NCI-H2081 (cell line): ENCODE data around the gene LRP1.

ENCODE experiments used
- DNase-seq, 2 experiments: peaks; one replicate each; lab custom pipeline; 2025; lab: John Stamatoyannopoulos, UW

The LRP1 gene

DNA sequence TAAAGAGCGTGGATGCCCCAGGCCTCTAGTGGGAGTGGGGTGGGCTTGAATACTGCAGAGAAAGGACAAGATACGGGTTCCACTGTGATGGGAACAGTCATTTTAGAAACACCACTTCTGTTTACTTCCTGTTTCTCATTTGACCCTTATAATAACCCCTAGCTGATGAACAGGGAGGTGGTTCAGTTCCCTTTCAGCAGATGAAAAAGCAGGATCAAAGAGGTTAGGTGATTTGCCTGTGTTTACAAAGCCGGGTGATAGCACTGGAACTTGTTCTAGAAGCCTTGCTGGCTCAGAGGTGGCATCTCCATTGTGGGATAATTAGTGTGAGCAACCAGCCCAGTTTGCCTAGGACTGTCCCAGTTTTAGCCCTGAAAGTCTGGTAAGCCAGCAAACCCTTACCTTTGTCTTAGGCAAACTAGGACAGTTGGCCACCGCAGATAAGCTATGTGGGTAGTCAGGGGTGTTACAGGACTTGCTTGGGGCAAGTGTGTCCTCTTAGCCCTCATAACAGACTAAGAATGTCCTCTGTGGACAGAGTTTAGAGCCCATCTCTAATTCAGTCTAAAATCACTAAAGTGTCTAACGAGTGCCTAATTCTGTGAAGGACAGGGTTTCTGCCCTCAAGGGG lies 26.6 kb downstream of the LRP1 start:
- no peak for DNase-seq

DNA sequence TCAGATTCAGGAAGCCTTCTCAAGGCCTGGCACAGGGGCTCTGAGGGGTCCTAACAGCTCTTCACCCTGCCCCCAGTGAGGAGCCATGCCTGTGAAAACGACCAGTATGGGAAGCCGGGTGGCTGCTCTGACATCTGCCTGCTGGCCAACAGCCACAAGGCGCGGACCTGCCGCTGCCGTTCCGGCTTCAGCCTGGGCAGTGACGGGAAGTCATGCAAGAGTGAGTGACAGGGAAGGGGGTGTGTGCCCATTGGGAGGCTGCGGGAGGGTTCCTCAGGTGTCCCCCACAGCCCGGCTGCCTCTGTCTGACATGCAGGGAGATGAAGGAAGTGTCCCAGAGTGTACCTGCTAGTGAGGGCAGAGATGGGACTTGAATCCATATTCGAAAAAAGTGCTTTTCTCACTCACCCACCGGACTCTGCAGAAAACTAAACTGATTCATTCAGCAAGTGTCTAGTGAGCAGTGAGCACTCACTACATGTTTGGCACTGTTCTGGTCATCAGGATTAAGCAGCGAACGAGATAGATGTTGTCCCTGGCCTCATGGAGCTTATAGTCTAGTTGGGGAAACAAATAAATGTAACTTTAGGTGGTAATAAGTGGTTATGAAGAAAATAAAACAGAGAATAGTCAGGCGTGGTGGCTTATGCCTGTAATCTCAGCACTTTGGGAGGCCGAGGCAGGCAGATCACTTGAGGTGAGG lies 28.6 kb downstream of the LRP1 start:
- no peak for DNase-seq

- no peak for DNase-seq
Observed at GRCh38 chr12:57157588-57158173, 29.4 kb downstream of the LRP1 start.

DNA sequence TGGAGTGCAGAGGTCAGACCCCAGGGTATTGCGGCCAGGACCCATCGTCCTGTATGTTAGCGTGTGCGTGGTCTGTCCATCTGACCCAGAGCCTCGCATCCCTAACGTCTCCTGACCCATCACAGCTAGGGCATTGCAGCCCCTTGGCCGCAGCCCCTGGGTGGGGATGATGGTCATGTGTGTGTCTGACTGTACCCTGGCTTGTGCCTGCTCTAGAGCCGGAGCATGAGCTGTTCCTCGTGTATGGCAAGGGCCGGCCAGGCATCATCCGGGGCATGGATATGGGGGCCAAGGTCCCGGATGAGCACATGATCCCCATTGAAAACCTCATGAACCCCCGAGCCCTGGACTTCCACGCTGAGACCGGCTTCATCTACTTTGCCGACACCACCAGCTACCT lies 29.9 kb downstream of the LRP1 start:
- no peak for DNase-seq

DNA sequence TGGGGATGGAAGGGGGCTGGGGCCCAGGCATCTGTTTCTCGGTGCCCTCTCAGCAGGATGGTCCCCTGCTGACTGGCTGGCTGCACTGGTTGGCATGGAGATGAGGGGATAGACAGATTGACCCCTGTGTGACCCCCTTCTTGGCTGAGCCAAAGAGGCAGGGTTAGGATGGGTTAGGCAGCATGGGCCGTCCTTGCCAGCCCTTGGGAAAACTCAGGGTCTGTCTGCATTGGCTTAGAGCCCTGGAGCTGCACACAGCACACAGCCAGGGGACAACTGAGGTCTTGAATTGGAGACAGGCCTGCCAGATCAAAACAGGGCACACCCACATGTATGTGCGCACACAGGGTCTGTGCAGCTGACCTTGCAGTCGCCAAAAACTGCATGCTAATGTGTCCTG lies 30.4 kb downstream of the LRP1 start:
- no peak for DNase-seq

DNA sequence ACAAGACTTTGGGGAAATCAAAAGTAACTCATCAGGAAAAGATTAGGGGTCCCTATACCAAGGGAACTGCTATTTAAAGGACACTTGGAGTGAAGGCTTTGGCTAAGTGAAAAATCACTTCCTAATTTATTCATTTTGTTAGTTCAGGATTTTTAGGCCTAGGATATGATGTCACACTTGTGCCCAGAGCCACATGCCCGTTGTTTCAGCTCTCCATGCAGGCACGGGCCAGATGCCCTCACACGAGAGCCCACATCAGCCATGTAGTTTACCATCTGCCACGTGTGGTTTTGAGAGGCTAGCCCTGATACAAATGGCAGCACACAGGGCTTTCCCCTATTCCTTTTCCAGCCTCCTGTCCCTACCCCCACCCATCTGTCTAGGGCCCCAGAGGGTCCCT lies 31.0 kb downstream of the LRP1 start:
- DNase-seq: no peak

DNA sequence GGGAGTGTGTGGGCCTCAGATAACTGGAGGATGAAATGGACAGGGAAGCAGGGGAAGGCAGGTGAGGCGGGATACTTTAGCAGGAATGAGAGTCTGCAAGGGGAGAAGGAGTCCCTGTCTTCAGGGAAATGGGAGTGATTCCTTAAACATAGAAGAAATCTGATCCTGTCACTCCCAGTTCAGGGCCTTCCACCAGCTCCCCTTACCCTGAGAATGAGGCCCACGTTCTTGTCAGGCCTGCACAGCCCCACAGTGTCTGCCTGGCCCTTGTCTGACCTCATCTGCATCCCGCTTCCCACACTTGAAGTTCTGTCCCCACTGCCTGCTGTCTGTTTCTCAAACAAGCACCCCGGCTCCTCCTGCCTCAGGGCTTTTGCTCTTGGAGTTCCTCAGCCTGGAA lies 31.8 kb downstream of the LRP1 start:
- no peak for DNase-seq

- DNase-seq: no peak
Observed at GRCh38 chr12:57160741-57161140, 32.5 kb downstream of the LRP1 start.

- DNase-seq: no peak
Observed at GRCh38 chr12:57161491-57161890, 33.2 kb downstream of the LRP1 start.

GRCh38 chr12:57162553-57163125 lies 34.4 kb downstream of the LRP1 start:
- DNase-seq: no peak

GRCh38 chr12:57164454-57164853 lies 36.2 kb downstream of the LRP1 start:
- no peak for DNase-seq

DNA sequence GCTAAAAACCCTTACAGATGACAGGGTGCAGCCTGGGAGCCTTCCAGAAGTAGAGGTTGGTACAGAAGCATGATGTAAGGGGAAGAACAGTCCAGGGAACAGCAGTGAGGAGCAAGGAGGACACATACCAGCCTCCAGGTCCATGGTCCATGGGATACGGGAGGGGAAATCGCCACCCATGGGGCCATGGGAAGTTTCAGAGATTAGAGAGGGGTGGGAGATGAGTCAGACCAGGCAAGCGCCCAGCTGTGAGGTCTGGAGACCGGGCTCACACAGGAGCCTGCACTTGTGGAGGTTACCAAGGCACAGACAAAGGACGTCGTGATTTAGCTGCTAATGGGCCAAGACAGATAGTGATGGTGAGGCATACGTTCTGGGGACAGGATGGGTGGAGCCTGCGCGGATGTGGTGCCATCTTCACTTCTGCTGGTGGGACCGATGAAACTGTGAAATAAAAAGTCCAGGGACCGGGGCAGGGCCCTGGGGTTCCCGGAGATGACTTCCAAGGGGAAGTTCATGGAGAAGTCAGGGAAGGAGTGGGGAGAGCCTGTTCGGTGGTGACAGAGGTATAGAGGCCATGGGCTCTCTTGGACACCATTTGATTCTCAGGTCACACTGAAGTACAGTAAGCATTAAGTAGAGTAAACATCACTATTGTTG lies 36.8 kb downstream of the LRP1 start:
- no peak for DNase-seq

- DNase-seq: no peak
Observed at GRCh38 chr12:57165741-57166140, 37.5 kb downstream of the LRP1 start.

GRCh38 chr12:57166971-57167371 lies 38.7 kb downstream of the LRP1 start:
- no peak for DNase-seq

GRCh38 chr12:57168058-57168457 lies 39.8 kb downstream of the LRP1 start:
- no peak for DNase-seq

- no peak for DNase-seq
Observed at GRCh38 chr12:57169046-57169795, 40.9 kb downstream of the LRP1 start.

DNA sequence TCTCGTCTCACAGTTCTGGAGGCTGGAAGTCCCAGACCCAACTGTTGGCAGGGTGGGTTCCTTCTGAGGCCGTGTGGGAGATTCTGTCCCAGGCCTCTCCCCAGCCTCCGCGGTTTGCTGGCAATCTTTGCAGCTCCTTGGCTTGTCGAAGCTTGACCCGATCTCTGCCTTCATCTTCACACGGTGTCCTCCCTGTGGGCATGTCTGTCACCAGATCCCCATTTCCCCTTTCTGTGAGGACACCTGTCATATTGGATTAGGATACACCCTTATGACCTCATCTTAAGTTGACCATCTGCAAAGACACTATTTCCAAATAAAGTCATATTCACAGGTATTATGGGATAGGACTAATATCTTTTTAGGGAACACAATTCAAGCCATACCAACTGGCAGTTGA lies 41.7 kb downstream of the LRP1 start:
- no peak for DNase-seq

- no peak for DNase-seq
Observed at GRCh38 chr12:57170408-57170807, 42.1 kb downstream of the LRP1 start.

DNA sequence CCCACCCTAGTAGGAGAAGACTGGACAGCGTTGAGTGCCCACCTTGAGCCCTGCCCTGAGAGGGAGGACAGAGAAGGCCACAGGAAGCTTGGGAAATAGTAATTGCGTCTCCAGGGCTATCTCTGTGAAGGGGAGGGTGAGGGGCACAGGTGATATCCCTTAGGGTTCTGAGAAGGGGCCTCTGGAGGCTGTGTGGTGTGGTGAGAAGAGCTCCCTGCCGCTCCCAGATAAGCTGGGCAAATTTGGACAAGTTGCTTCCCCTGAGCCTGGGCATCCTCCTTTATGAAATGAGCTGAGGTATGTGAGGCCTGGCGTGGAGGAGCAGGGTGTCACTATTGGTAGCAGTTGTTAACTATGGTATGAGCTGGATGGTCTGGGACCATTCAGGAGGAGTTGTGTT lies 42.6 kb downstream of the LRP1 start:
- no peak for DNase-seq

DNA sequence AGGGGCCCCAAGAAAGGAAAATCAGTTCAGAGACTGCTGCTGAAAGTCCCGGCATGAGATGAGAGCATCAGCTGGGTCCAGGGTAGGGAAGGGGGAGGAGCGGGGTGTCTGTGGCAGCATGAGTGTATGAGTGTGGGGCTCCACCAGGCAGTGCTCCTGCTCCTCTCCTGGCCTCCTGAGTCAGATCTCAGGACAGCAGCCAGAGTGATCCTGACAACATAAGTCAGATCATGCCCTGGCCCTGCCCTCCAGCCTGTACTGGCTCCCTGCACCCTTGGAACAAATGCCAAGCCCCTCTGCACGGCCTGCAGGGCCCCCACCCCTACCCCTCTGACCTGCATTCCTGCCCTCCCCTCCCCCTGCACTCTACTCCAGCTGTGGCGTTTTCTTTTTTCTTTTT lies 43.4 kb downstream of the LRP1 start:
- DNase-seq: no peak

GRCh38 chr12:57173089-57173488 lies 44.8 kb downstream of the LRP1 start:
- DNase-seq: no peak

DNA sequence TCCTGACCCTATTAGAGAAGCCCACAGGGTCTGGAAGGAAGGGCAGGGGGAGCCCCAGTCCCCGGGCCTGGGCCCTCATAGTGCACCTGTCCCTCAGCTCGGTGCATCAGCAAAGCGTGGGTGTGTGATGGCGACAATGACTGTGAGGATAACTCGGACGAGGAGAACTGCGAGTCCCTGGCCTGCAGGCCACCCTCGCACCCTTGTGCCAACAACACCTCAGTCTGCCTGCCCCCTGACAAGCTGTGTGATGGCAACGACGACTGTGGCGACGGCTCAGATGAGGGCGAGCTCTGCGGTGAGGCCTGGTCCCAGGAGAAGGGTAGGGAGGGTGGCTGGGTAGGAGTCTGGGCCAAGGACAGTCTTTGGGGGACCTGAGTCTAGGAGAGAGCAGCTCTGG lies 45.4 kb downstream of the LRP1 start:
- no peak for DNase-seq
